ENCODE measurements around the gene APOBEC3H.

GRCh38 chr22:39087098-39087497 is 9.9 kb upstream of the APOBEC3H start:
- no peak for TF ChIP-seq CTCF (IDR thresholded peaks at IDR 0.05; ENCODE audit: low read length)
- TF ChIP-seq EZH2 (IDR thresholded peaks at IDR 0.05; ENCODE audit: borderline replicate concordance, low read length), result no peak
